HepG2 (cell line): ENCODE results near the gene TRIM3. TPM values are rescaled to one million over a fixed set of nuclear protein-coding genes. Genes with fewer than 3 reads are reported as not detected.

Experiments
- ATAC-seq: fragments of 200-7000 bp; cut with Tn5 transposase; 3 replicates; pipeline ENCODE4 v1.9.1; 2020; ENCODE audit warnings: mild to moderate bottlenecking, moderate library complexity
- BruUV-seq: library from RNA; stranded (reverse); fragments of 400-500 nt; replicated peaks from 2 replicates; lab custom pipeline; 2021; lab: Mats Ljungman, UMichigan
- CTCF ChIA-PET: fragments of 300-600 bp; formaldehyde crosslinking; extraction: SDS; loops from one replicate; lab custom pipeline; 2021; ENCODE audit warnings: low total read pairs, inconsistent platforms, low intra/inter-chr PET ratio; lab: Yijun Ruan, JAX
- POLR2A ChIA-PET: fragments of 350-600 bp; sonication (Branson Sonifier 250); formaldehyde crosslinking; loops from one replicate; lab custom pipeline; 2020; ENCODE audit warnings: antibody characterized with exemption, inconsistent platforms; lab: Yijun Ruan, JAX
- DNase-seq: peaks from one replicate; pipeline ENCODE4 v3.0.0-alpha.2; 2015; ENCODE audit warnings: low spot score
- FAIRE-seq: peaks from 3 replicates; lab custom pipeline; 2011; peaks lifted over from hg19 to GRCh38; lab: Jason Lieb, UNC
- H2AFZ ChIP-seq: one replicate; pipeline ENCODE4 v1.6.1; 2011; ENCODE audit warnings: low read length, inconsistent platforms
- H3K27ac ChIP-seq: fragments of 300-600 bp; 3 replicates; pipeline ENCODE4 v1.8.0; 2011; ENCODE audit warnings: mixed run types, mild to moderate bottlenecking, mixed read lengths, low read length, inconsistent platforms; ENCODE audit not compliant: insufficient read depth; ENCODE audit errors: extremely low read length
- H3K27me3 ChIP-seq, 2 experiments: fragments of 200-600 bp in 1 of 2; 2 replicates in 1 of 2; 3 replicates in 1 of 2; pipeline versions ENCODE4 v1.6.0 to v1.8.0; 2011; ENCODE audit warnings: low read length in 2 of 2, mild to moderate bottlenecking in 2 of 2, moderate library complexity in 2 of 2, inconsistent platforms in 1 of 2; ENCODE audit not compliant: insufficient read depth in 2 of 2, control insufficient read depth in 1 of 2
- H3K36me3 ChIP-seq, 2 experiments: fragments of 200-600 bp in 1 of 2; replicated peaks in 1 of 2; 2 replicates in 1 of 2; 3 replicates in 1 of 2; pipeline versions ENCODE4 v1.5.1 to v1.8.0; 2011; ENCODE audit warnings: low read length in 2 of 2, inconsistent platforms in 1 of 2; ENCODE audit not compliant: insufficient read depth in 2 of 2, control insufficient read depth in 1 of 2
- H3K4me1 ChIP-seq: 2 replicates; pipeline ENCODE4 v1.5.1; 2012; ENCODE audit warnings: low read length, inconsistent platforms; ENCODE audit not compliant: insufficient read depth
- H3K4me2 ChIP-seq: 2 replicates; pipeline ENCODE4 v1.6.0; 2011; ENCODE audit warnings: low read depth, low read length, inconsistent platforms
- H3K4me3 ChIP-seq, 3 experiments: fragments of 200-600 bp in 1 of 3; sonication (generic), shearing (Covaris generic) in 1 of 3; replicated peaks in 1 of 3; 2 replicates each; pipeline ENCODE4 v1.5.1; 2011 to 2016; ENCODE audit warnings: low read length in 3 of 3, inconsistent platforms in 2 of 3, low read depth in 2 of 3, mild to moderate bottlenecking in 2 of 3, control low read depth in 1 of 3, mixed read lengths in 1 of 3; ENCODE audit not compliant: insufficient read depth in 1 of 3
- H3K79me2 ChIP-seq: one replicate; pipeline ENCODE4 v1.6.1; 2011; ENCODE audit warnings: low read length, inconsistent platforms; ENCODE audit not compliant: insufficient read depth
- H3K9ac ChIP-seq: 2 replicates; pipeline ENCODE4 v1.6.0; 2011; ENCODE audit warnings: mild to moderate bottlenecking, low read depth, low read length, inconsistent platforms; ENCODE audit not compliant: insufficient read depth
- H3K9me3 ChIP-seq: 2 replicates; pipeline ENCODE4 v1.5.1; 2012; ENCODE audit warnings: mild to moderate bottlenecking, low read length
- H4K20me1 ChIP-seq: 2 replicates; pipeline ENCODE4 v1.6.0; 2011; ENCODE audit warnings: inconsistent platforms, mild to moderate bottlenecking, low read length, moderate library complexity; ENCODE audit not compliant: insufficient read depth
- ATF7-NPFF ChIP-seq: sonication (generic); formaldehyde crosslinking; IDR thresholded peaks from 2 replicates; pipeline ENCODE4 v1.8.1; 2023; ENCODE audit warnings: mild to moderate bottlenecking, low read depth, missing genetic modification reagents, moderate library complexity
- BCL6 ChIP-seq: IDR thresholded peaks from 2 replicates; pipeline ENCODE4 v1.6.1; 2016; ENCODE audit warnings: missing genetic modification reagents, missing compliant biosample characterization
- CAMTA2 ChIP-seq: sonication (generic); formaldehyde crosslinking; IDR thresholded peaks from 2 replicates; pipeline ENCODE4 v1.4.0; 2020; ENCODE audit warnings: mild to moderate bottlenecking, missing genetic modification reagents, borderline replicate concordance
- FOXA1 ChIP-seq, 2 experiments: fragments of 450-650 bp in 1 of 2; sonication (generic) in 1 of 2; formaldehyde crosslinking in 1 of 2; IDR thresholded peaks; 2 replicates each; pipeline versions ENCODE4 v1.4.0 to v1.6.1; 2016 to 2020; ENCODE audit warnings: missing genetic modification reagents in 1 of 2
- FOXA3 ChIP-seq: IDR thresholded peaks from 2 replicates; pipeline ENCODE4 v1.6.1; 2016; ENCODE audit warnings: missing genetic modification reagents, missing compliant biosample characterization
- GATAD2A ChIP-seq: IDR thresholded peaks from 2 replicates; pipeline ENCODE4 v1.6.1; 2016
- GFI1 ChIP-seq: sonication (generic); formaldehyde crosslinking; IDR thresholded peaks from 2 replicates; pipeline ENCODE4 v1.5.0; 2020; ENCODE audit warnings: missing genetic modification reagents, mild to moderate bottlenecking, borderline replicate concordance
- HMG20B ChIP-seq: conservative IDR thresholded peaks from 2 replicates; pipeline ENCODE4 v1.6.1; 2016; ENCODE audit warnings: missing genetic modification reagents, missing compliant biosample characterization
- HNRNPLL ChIP-seq: fragments of 200-400 bp; formaldehyde crosslinking; IDR thresholded peaks from 2 replicates; pipeline ENCODE4 v1.6.1; 2017; ENCODE audit warnings: mild to moderate bottlenecking, low read depth, low read length; ENCODE audit not compliant: poor library complexity, severe bottlenecking
- HNRNPUL1 ChIP-seq: fragments of 200-400 bp; formaldehyde crosslinking; IDR thresholded peaks from 2 replicates; pipeline ENCODE4 v1.6.1; 2017; ENCODE audit warnings: low read depth, mild to moderate bottlenecking, low read length, moderate library complexity
- SIX1 ChIP-seq: sonication (generic); formaldehyde crosslinking; IDR thresholded peaks from 2 replicates; pipeline ENCODE4 v1.4.0; 2020; ENCODE audit warnings: missing genetic modification reagents, borderline replicate concordance
- SOX13 ChIP-seq, 3 experiments: fragments of 450-650 bp in 1 of 3; sonication (generic) in 1 of 3; formaldehyde crosslinking in 1 of 3; IDR thresholded peaks in 2 of 3; conservative IDR thresholded peaks in 1 of 3; 2 replicates each; pipeline versions ENCODE4 v1.5.0 to v1.6.1; 2016 to 2020; ENCODE audit warnings: antibody characterized with exemption in 1 of 3, mild to moderate bottlenecking in 1 of 3, missing compliant biosample characterization in 1 of 3, missing genetic modification reagents in 1 of 3, moderate library complexity in 1 of 3
- SOX5 ChIP-seq: IDR thresholded peaks from 2 replicates; pipeline ENCODE4 v1.6.1; 2016; ENCODE audit warnings: borderline replicate concordance
- SOX6 ChIP-seq, 2 experiments: fragments of 450-650 bp in 1 of 2; sonication (generic) in 1 of 2; formaldehyde crosslinking in 1 of 2; IDR thresholded peaks; 2 replicates each; pipeline versions ENCODE4 v1.4.0 to v1.6.1; 2017 to 2020; ENCODE audit warnings: antibody characterized with exemption in 1 of 2, mild to moderate bottlenecking in 1 of 2, missing genetic modification reagents in 1 of 2
- ZFP1 ChIP-seq: IDR thresholded peaks from 2 replicates; pipeline ENCODE4 v1.6.1; 2016
- ZFP41 ChIP-seq: sonication (generic); formaldehyde crosslinking; IDR thresholded peaks from 2 replicates; pipeline ENCODE4 v1.4.0; 2020; ENCODE audit warnings: mild to moderate bottlenecking, missing genetic modification reagents, borderline replicate concordance
- ZNF205 ChIP-seq: IDR thresholded peaks from 2 replicates; pipeline ENCODE4 v1.6.1; 2018; ENCODE audit warnings: missing biosample characterization, missing genetic modification reagents
- WGBS: methylation state at CpG from one replicate; pipeline ENCODE4 v1.1.6; 2017; ENCODE audit warnings: low lambda C conversion rate; 5-methylcytosine and 5-hydroxymethylcytosine counted together
- in situ Hi-C: cut with HindIII; loops from 2 replicates; pipeline ENCODE4 v1.10.0; 2017; ENCODE audit warnings: low pct_unique_long_range_greater_than_20kb; ENCODE audit not compliant: extremely low pct_ligation_motif_present
- intact Hi-C: fragments of 100-400 bp; cut with micrococcal nuclease; formaldehyde crosslinking; loops from one replicate; pipeline ENCODE4 v1.10.0; 2022; ENCODE audit not compliant: unreplicated experiment
- polyA plus RNA-seq, 8 experiments: library from polyadenylated mRNA; depleted of rRNA in 3 of 8; stranded (reverse) in 7 of 8; unstranded in 1 of 8; fragments of >200 nt; fragmentation: Illumina TruSeq in 4 of 8; extraction: Trizol in 4 of 8; gene quantifications; 2 replicates each; pipeline versions ENCODE4 v1.2.1 to v1.2.3, GENCODE V29; 2011 to 2016; ENCODE audit warnings: low read depth in 4 of 8, missing spikeins in 1 of 8, mixed read lengths in 1 of 8; ENCODE audit not compliant: insufficient read depth in 1 of 8
- total RNA-seq, 5 experiments: library from RNA; depleted of rRNA; stranded (reverse); fragments of >200 nt; fragmentation: Illumina TruSeq; extraction: Trizol; gene quantifications; 2 replicates each; pipeline ENCODE4 v1.2.3, GENCODE V29; 2016; ENCODE audit warnings: low read depth in 1 of 5
- TF ChIP-seq, protein P1 (sequence below): sonication (generic); formaldehyde crosslinking; IDR thresholded peaks from 2 replicates; pipeline ENCODE4 v1.4.0; 2020; ENCODE audit warnings: missing genetic modification reagents
- TF ChIP-seq, protein P2 (sequence below): sonication (generic); formaldehyde crosslinking; IDR thresholded peaks from 2 replicates; pipeline ENCODE4 v1.4.0; 2020; ENCODE audit warnings: mild to moderate bottlenecking, missing genetic modification reagents
- TF ChIP-seq, protein P3 (sequence below): sonication (generic); formaldehyde crosslinking; IDR thresholded peaks from 2 replicates; pipeline ENCODE4 v1.8.0; 2022; ENCODE audit warnings: mild to moderate bottlenecking, missing genetic modification reagents, moderate library complexity
- TF ChIP-seq, protein P4 (sequence below): sonication (generic); formaldehyde crosslinking; IDR thresholded peaks from 2 replicates; pipeline ENCODE4 v1.4.0; 2020; ENCODE audit warnings: mild to moderate bottlenecking, missing genetic modification reagents

Gene TRIM3
- total and polyA plus RNA-seq, 2 of the 13 experiments (the other 11 are each of a cell fraction or from before 2014, with no cell fraction given), result 3.6 to 6.3 TPM

DNA sequence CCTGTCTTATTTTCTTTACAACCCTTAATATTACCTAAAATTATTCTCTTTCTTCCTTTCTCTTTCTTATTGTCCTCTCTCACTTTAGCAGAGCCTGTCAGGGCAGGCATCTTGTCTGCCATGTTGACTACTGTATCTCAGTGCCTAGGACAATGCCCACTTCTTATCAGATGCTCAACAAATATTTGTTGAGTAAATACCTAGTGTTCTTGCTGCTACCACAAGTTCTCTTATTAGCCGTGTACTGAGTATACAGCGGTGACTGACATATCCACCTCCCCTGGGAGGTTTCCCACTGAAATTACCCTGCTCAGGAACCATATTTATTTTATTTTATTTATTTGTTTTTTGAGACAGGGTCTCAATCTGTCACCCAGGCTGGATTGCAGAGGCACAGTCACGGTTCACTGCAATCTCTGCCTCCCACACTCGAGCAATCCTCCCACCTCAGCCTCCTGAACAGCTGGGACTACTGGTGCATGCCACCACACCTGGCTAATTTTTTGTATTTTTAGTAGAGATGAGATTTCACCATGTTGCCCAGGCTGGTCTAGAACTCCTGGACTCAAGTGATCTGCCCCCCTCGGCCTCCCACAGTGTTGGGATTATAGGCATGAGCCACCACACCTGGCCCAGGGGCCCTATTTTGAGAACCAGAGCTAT, 39.6 kb downstream of the TRIM3 start:
- no peaks in the 10 kb centered on the region for H3K27me3 ChIP-seq
- H3K4me2 ChIP-seq, result no peak overlapping the region
- CTCF ChIA-PET, result no interaction called here
- H3K27ac ChIP-seq, result no peak overlapping the region
- no peak overlapping the region for H3K4me3 ChIP-seq
- intact Hi-C loops (no loop called here), in situ Hi-C loops (no loop called here)
- BruUV-seq, result no TSS peak
- H3K9ac ChIP-seq, result no peak overlapping the region
- DNase-seq, result peak; percentile 32
- ATAC-seq, result peak; percentile 55; the same call in 2 of the 3 replicates
- H3K36me3 ChIP-seq, result no peaks in the 10 kb centered on the region
- POLR2A ChIA-PET, result no interaction called here
- no peak for FAIRE-seq
- H3K9me3 ChIP-seq, result no peaks in the 10 kb centered on the region
- WGBS, result 22% methylated on average over 5 of the region's 5 CpGs
- H3K4me1 ChIP-seq, result peaks cover 16% of the 10 kb centered on the region
- no peaks in the 10 kb centered on the region for H3K79me2 ChIP-seq
- no peak overlapping the region for H2AFZ ChIP-seq
- TF ChIP-seq SOX5 (peak; percentile 36; the same call in 1 of the 2 replicates), GFI1 (CRISPR knock-in tag) (no peak), GATAD2A (CRISPR knock-in tag) (0 out of 2 replicates have a peak, but pooled peaks have one; percentile 28), SOX6 (IDR thresholded peaks at IDR 0.05) (no peak), SOX6 (CRISPR knock-in tag; IDR thresholded peaks at IDR 0.05) (peak; percentile 65; the same call in 1 of the 2 replicates), FOXA1 (IDR thresholded peaks at IDR 0.05) (no peak), FOXA1 (CRISPR knock-in tag; IDR thresholded peaks at IDR 0.05) (peak; percentile 62; the same call in 1 of the 2 replicates), ZFP1 (CRISPR knock-in tag) (no peak), ZFP41 (CRISPR knock-in tag) (no peak), CAMTA2 (no peak), SIX1 (no peak), ZNF205 (CRISPR knock-in tag) (no peak), BCL6 (CRISPR knock-in tag) (0 out of 2 replicates have a peak, but pooled peaks have one; percentile 12), ATF7-NPFF (CRISPR knock-in tag) (no peak), HNRNPUL1 (no peak), HNRNPLL (no peak), SOX13 (IDR thresholded peaks at IDR 0.05) (no peak), SOX13 (CRISPR knock-in tag; conservative IDR thresholded peaks at IDR 0.05 in 1 of 2, IDR thresholded peaks at IDR 0.05 in 1 of 2) (peak in 1 of 2 experiments; percentile 83; a peak in 1 of 4 replicates), FOXA3 (CRISPR knock-in tag) (peak; percentile 68; the same call in 1 of the 2 replicates), HMG20B (CRISPR knock-in tag) (no peak)
- TF ChIP-seq, protein P1, sequence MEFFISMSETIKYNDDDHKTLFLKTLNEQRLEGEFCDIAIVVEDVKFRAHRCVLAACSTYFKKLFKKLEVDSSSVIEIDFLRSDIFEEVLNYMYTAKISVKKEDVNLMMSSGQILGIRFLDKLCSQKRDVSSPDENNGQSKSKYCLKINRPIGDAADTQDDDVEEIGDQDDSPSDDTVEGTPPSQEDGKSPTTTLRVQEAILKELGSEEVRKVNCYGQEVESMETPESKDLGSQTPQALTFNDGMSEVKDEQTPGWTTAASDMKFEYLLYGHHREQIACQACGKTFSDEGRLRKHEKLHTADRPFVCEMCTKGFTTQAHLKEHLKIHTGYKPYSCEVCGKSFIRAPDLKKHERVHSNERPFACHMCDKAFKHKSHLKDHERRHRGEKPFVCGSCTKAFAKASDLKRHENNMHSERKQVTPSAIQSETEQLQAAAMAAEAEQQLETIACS (CRISPR knock-in tag), result no peak
- TF ChIP-seq, protein P2, sequence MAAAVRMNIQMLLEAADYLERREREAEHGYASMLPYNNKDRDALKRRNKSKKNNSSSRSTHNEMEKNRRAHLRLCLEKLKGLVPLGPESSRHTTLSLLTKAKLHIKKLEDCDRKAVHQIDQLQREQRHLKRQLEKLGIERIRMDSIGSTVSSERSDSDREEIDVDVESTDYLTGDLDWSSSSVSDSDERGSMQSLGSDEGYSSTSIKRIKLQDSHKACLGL (CRISPR knock-in tag), result no peak
- TF ChIP-seq, protein P3, sequence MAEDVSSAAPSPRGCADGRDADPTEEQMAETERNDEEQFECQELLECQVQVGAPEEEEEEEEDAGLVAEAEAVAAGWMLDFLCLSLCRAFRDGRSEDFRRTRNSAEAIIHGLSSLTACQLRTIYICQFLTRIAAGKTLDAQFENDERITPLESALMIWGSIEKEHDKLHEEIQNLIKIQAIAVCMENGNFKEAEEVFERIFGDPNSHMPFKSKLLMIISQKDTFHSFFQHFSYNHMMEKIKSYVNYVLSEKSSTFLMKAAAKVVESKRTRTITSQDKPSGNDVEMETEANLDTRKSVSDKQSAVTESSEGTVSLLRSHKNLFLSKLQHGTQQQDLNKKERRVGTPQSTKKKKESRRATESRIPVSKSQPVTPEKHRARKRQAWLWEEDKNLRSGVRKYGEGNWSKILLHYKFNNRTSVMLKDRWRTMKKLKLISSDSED, result no peak
- TF ChIP-seq, protein P4, sequence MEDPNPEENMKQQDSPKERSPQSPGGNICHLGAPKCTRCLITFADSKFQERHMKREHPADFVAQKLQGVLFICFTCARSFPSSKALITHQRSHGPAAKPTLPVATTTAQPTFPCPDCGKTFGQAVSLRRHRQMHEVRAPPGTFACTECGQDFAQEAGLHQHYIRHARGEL (CRISPR knock-in tag), result no peak
- no peaks in the 10 kb centered on the region for H4K20me1 ChIP-seq
